Left ventricle myocardium inferior (tissue), 1 donor: ENCODE data around the gene TIMM8B. TPM values are rescaled to one million over a fixed set of nuclear protein-coding genes. Genes with fewer than 3 reads are reported as not detected.
A peak's percentile ranks its signal among the peaks of the same experiment; 100 is the strongest.

ENCODE experiments used
- DNase-seq: peaks from one replicate; pipeline ENCODE4 v3.0.0-alpha.2; 2020
- H3K27ac ChIP-seq: fragments of 200-600 bp; replicated peaks from 2 replicates; pipeline ENCODE4 v1.8.0; 2021
- H3K27me3 ChIP-seq: fragments of 200-600 bp; 2 replicates; pipeline ENCODE4 v1.8.0; 2021; ENCODE audit warnings: low read depth
- H3K36me3 ChIP-seq: fragments of 200-600 bp; 2 replicates; pipeline ENCODE4 v1.8.0; 2021
- H3K4me1 ChIP-seq: fragments of 200-600 bp; 2 replicates; pipeline ENCODE4 v1.8.0; 2021
- H3K4me3 ChIP-seq: fragments of 200-600 bp; 2 replicates; pipeline ENCODE4 v1.8.0; 2021; ENCODE audit warnings: mild to moderate bottlenecking, moderate library complexity
- H3K9me3 ChIP-seq: fragments of 200-600 bp; replicated peaks from 2 replicates; pipeline ENCODE4 v1.8.0; 2021
- CTCF ChIP-seq: fragments of 200-600 bp; IDR thresholded peaks from 2 replicates; pipeline ENCODE4 v1.8.0; 2021; ENCODE audit warnings: antibody characterized with exemption, mild to moderate bottlenecking, borderline replicate concordance
- intact Hi-C: fragments of 100-400 bp; cut with micrococcal nuclease; formaldehyde crosslinking; loops from one replicate; pipeline ENCODE4 v1.11.0; 2022
- long read RNA-seq: library from polyadenylated mRNA; unstranded; transcript quantifications from one replicate; pipeline ENCODE4 v2.0.0, GENCODE V29; 2021
- total RNA-seq: library from RNA; stranded (reverse); fragmentation: NEBNext Ultra II Directional; extraction: Animal tissue kit (Norgen Biotek cat#: 25700); gene quantifications from one replicate; pipeline ENCODE4 v1.2.1, GENCODE V29; 2021
- donor health status: DM: no; HTN: yes; CAD: no; lungs with severe emphysema.

Gene TIMM8B, protein sequence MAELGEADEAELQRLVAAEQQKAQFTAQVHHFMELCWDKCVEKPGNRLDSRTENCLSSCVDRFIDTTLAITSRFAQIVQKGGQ
- total RNA-seq, result 189 TPM
- long read RNA-seq, transcript TIMM8B-201 (2 exons, 819 nt), result major isoform, 87 of 125 reads
- long read RNA-seq, transcript TIMM8B-203 (3 exons, 1,155 nt), result minor isoform, 37 of 125 reads
- long read RNA-seq, partial matches to known transcripts, result 1 of 125 reads
- long read RNA-seq, other reads (novel, unspliced or antisense), result 0 of 125 reads

- peaks cover 74% of the 10 kb centered on the region for H3K36me3 ChIP-seq
- intact Hi-C loops, result no loop called here
These were observed at the start of gene TIMM8B, which contains the start of gene SDHD for GRCh38 chr11:112086422-112087191. Gene TIMM8B (minus strand): TSS chr11:112086756. CDS start chr11:112086723, 33 bp downstream. Gene SDHD (plus strand): TSS chr11:112086873. CDS start chr11:112086908, 35 bp downstream.

DNA sequence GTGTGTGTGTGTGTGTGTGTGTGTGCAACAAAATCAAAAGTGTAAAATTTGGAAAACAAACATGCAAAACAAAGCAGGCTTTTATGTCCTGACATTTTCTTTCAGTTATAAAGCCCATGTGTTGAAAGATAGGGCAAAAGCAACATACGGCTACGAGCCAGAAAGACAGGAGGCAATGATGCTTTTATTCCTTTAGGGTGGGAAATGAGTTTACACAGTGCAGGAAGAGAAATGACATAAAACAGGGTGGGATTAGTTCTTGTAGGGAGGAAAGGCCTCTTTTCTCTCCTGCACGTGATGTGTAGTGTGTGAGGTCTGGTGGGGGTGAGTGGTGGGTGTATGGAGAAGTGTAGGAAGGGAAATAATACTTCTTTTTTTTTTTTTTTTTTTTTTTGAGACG is 47.9 kb upstream of the TIMM8B start:
- no peaks in the 10 kb centered on the region for H3K36me3 ChIP-seq
- H3K4me3 ChIP-seq, result no peak overlapping the region
- no peak overlapping the region for H3K27ac ChIP-seq
- no peak for DNase-seq
- no peak for TF ChIP-seq CTCF
- intact Hi-C loops, result no loop called here
- no peaks in the 10 kb centered on the region for H3K9me3 ChIP-seq
- no peaks in the 10 kb centered on the region for H3K4me1 ChIP-seq
- no peaks in the 10 kb centered on the region for H3K27me3 ChIP-seq

More at GRCh38 chr11:112086422-112087191, at the start of gene TIMM8B, which contains the start of gene SDHD:
- TF ChIP-seq CTCF, result peak; percentile 39
- peak within 1 kb of the TSS; percentile 92 for H3K27ac ChIP-seq
- peak within 1 kb of the TSS; percentile 92 for H3K4me3 ChIP-seq
- H3K4me1 ChIP-seq, result peaks cover 94% of the 10 kb centered on the region
- H3K27me3 ChIP-seq, result no peaks in the 10 kb centered on the region
- no peaks in the 10 kb centered on the region for H3K9me3 ChIP-seq
- DNase-seq, result peak; percentile 92

DNA sequence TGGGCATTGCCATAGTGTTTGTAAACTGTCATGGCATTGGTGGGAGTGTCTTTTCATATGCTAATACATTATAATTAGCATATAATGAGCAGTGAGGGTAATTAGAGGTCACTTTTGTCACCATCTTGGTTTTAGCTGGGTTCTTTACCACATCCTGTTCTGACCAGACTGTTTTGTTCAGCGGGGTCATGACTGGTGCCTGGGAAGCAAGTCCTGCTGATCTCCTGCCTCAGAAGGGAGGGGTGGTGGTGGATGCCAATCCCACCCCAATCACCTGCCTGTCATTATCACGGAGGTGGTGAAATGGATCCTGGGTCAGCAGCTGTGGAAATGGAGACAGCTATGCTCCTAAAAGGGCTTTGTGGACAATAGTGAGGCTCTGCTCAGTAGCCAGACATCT is 46.2 kb upstream of the TIMM8B start:
- TF ChIP-seq CTCF, result no peak
- Histone ChIP-seq H3K36me3 (no peaks in the 10 kb centered on the region), H3K4me3 (no peak overlapping the region), H3K9me3 (no peaks in the 10 kb centered on the region), H3K27me3 (no peaks in the 10 kb centered on the region), H3K27ac (no peak overlapping the region), H3K4me1 (no peaks in the 10 kb centered on the region)
- intact Hi-C loops, result no loop called here
- no peak for DNase-seq

- no peaks in the 10 kb centered on the region for H3K36me3 ChIP-seq
- H3K27me3 ChIP-seq, result no peaks in the 10 kb centered on the region
- no peaks in the 10 kb centered on the region for H3K9me3 ChIP-seq
- H3K4me1 ChIP-seq, result no peaks in the 10 kb centered on the region
- H3K27ac ChIP-seq, result no peak overlapping the region
- no peak overlapping the region for H3K4me3 ChIP-seq
- intact Hi-C loops, result no loop called here
- TF ChIP-seq CTCF, result no peak
- DNase-seq, result no peak
These were observed 43.1 kb upstream of the TIMM8B start for GRCh38 chr11:112129656-112130055.

GRCh38 chr11:112128483-112129121 is 42.0 kb upstream of the TIMM8B start:
- peak; percentile 18 for DNase-seq
- Histone ChIP-seq H3K27ac (no peak overlapping the region), H3K4me3 (no peak overlapping the region), H3K27me3 (no peaks in the 10 kb centered on the region), H3K9me3 (no peaks in the 10 kb centered on the region), H3K36me3 (no peaks in the 10 kb centered on the region), H3K4me1 (no peaks in the 10 kb centered on the region)
- no peak for TF ChIP-seq CTCF
- intact Hi-C loops, result no loop called here
